Measurements from ENCODE around the gene SLFN5.

DNA sequence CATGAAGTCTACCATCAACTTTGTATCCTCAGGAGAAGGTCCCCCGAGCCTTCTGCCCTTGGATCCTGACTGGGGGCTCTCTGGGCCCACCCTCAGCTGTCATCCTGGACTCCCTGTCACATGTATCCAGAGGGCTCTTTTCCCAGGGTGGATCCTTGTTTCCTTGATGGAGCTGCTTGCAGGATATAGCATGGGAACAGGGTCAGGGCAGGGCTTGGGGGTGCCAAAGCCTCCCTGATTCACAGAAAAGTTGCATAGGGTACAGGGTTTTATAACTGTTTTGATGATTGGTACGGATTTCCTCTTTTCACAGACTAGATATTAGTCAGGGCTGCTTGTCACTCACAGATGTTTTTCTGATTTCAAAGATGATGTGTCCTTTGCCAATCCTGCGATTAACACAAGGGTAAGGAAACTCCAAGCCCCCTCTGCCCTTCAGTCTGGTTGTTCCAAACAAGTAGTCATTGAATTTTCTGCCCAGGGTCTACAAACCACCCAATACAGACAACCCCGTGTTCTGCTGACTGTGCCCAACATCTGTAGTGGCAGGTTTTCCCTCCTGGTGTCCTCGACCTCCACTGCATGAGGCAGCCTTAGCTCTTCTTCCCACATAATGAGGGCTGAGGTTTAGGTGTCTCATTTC is 28.1 kb upstream of the SLFN5 start:
- TF ChIP-seq, protein P1, sequence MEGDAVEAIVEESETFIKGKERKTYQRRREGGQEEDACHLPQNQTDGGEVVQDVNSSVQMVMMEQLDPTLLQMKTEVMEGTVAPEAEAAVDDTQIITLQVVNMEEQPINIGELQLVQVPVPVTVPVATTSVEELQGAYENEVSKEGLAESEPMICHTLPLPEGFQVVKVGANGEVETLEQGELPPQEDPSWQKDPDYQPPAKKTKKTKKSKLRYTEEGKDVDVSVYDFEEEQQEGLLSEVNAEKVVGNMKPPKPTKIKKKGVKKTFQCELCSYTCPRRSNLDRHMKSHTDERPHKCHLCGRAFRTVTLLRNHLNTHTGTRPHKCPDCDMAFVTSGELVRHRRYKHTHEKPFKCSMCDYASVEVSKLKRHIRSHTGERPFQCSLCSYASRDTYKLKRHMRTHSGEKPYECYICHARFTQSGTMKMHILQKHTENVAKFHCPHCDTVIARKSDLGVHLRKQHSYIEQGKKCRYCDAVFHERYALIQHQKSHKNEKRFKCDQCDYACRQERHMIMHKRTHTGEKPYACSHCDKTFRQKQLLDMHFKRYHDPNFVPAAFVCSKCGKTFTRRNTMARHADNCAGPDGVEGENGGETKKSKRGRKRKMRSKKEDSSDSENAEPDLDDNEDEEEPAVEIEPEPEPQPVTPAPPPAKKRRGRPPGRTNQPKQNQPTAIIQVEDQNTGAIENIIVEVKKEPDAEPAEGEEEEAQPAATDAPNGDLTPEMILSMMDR (IDR thresholded peaks at IDR 0.05): no peak
- TF ChIP-seq POLR2AphosphoS5 (IDR thresholded peaks at IDR 0.05): no peak
- TF ChIP-seq EP300 (IDR thresholded peaks at IDR 0.05): no peak
